Body of pancreas (tissue), 4 donors: ENCODE measurements around the gene PDGFD. TPM values are rescaled to one million over a fixed set of nuclear protein-coding genes. Genes with fewer than 3 reads are reported as not detected.

Experiments
- ATAC-seq: fragments of 150-250 bp; one replicate; pipeline ENCODE4 v1.9.1; 2016
- DNase-seq, 4 donors: peaks; one replicate each; pipeline ENCODE4 v3.0.0-alpha.2; 2019
- H3K27ac ChIP-seq, 4 donors: fragments of 200-600 bp; sonication (generic); 1 replicate in 3 of 4; 2 replicates in 1 of 4; pipeline versions ENCODE4 v1.5.1 to v1.6.1; 2016 to 2019; ENCODE audit warnings: mild to moderate bottlenecking in 1 of 4, mixed read lengths in 1 of 4, moderate library complexity in 1 of 4
- H3K27me3 ChIP-seq, 2 donors: fragments of 200-600 bp; sonication (generic); one replicate each; pipeline ENCODE4 v1.6.0; 2016; ENCODE audit warnings: mild to moderate bottlenecking in 1 of 2
- H3K36me3 ChIP-seq, 2 donors: fragments of 200-600 bp; sonication (generic); replicated peaks in 1 of 2; 2 replicates each; pipeline ENCODE4 v1.5.1; 2016; ENCODE audit warnings: low read depth in 2 of 2; ENCODE audit not compliant: insufficient read depth in 1 of 2
- H3K4me1 ChIP-seq: fragments of 200-600 bp; sonication (generic); one replicate; pipeline ENCODE4 v1.6.0; 2016
- H3K4me3 ChIP-seq, 2 donors: fragments of 200-600 bp; sonication (generic); 1 replicate in 1 of 2; 2 replicates in 1 of 2; pipeline ENCODE4 v1.5.1; 2016 to 2019
- H3K9me3 ChIP-seq, 3 donors: fragments of 200-600 bp; sonication (generic); 1 replicate in 2 of 3; 2 replicates in 1 of 3; pipeline ENCODE4 v1.5.1; 2016
- CTCF ChIP-seq, 7 experiments: fragments of 450-650 bp in 4 of 7; fragments of 200-600 bp in 3 of 7; sonication (generic) in 3 of 7; IDR thresholded peaks; one replicate each; pipeline ENCODE4 v1.5.1; 2016 to 2019; ENCODE audit warnings: antibody characterized with exemption in 7 of 7
- POLR2A ChIP-seq, 3 donors: fragments of 450-650 bp; IDR thresholded peaks; one replicate each; pipeline ENCODE4 v1.6.1; 2016; ENCODE audit warnings: antibody characterized with exemption in 3 of 3, mild to moderate bottlenecking in 2 of 3
- WGBS, 2 donors: methylation state at CpG; one replicate each; pipeline ENCODE4 v1.1.5; 2017; 5-methylcytosine and 5-hydroxymethylcytosine counted together
- intact Hi-C: fragments of 100-400 bp; cut with DNase I; formaldehyde crosslinking; loops from one replicate; pipeline ENCODE4 v1.15.1; 2023
- total RNA-seq, 2 donors: library from RNA; depleted of rRNA; stranded (reverse); fragments of >200 nt; gene quantifications; one replicate each; pipeline ENCODE4 v1.1.0, GENCODE V29; 2016

The PDGFD gene
- total RNA-seq, 2 donors from 2014 or later = 26.7 to 43.1 TPM

- intact Hi-C loops = no loop called here
- Histone ChIP-seq H3K27ac (no peak overlapping the region), H3K4me3 (no peak overlapping the region), H3K4me1 (peaks cover 9% of the 10 kb centered on the region), H3K9me3 (no peaks in the 10 kb centered on the region), H3K27me3 (no peaks in the 10 kb centered on the region), H3K36me3 (no peaks in the 10 kb centered on the region)
- ATAC-seq = no peak
- WGBS, 2 donors = 96% methylated on average over 2 of the region's 2 CpGs
- DNase-seq = no peak
- TF ChIP-seq POLR2A (IDR thresholded peaks at IDR 0.05) (no peak), CTCF (IDR thresholded peaks at IDR 0.05) (no peak)
Observed at GRCh38 chr11:104046331-104046730, 117.6 kb downstream of the PDGFD start.

GRCh38 chr11:104043678-104044239 lies 120.2 kb downstream of the PDGFD start:
- H3K4me3 ChIP-seq = no peak overlapping the region
- 77 to 78% methylated on average over 6 of the region's 6 CpGs for WGBS, 2 donors
- no peak for TF ChIP-seq POLR2A (IDR thresholded peaks at IDR 0.05)
- no peak for TF ChIP-seq CTCF (IDR thresholded peaks at IDR 0.05)
- H3K27ac ChIP-seq = no peak overlapping the region
- H3K9me3 ChIP-seq = no peaks in the 10 kb centered on the region
- H3K27me3 ChIP-seq = no peaks in the 10 kb centered on the region
- H3K36me3 ChIP-seq = no peaks in the 10 kb centered on the region
- ATAC-seq = no peak
- H3K4me1 ChIP-seq = peaks cover 9% of the 10 kb centered on the region
- intact Hi-C loops = no loop called here
- DNase-seq = no peak

GRCh38 chr11:104043142-104043541 lies 120.8 kb downstream of the PDGFD start:
- ATAC-seq = no peak
- no peak for TF ChIP-seq POLR2A (IDR thresholded peaks at IDR 0.05)
- TF ChIP-seq CTCF (IDR thresholded peaks at IDR 0.05) = no peak
- H3K27me3 ChIP-seq = no peaks in the 10 kb centered on the region
- H3K9me3 ChIP-seq = no peaks in the 10 kb centered on the region
- no peak overlapping the region for H3K27ac ChIP-seq
- DNase-seq = no peak
- no peaks in the 10 kb centered on the region for H3K36me3 ChIP-seq
- peaks cover 9% of the 10 kb centered on the region for H3K4me1 ChIP-seq
- 45 to 55% methylated on average over 4 of the region's 4 CpGs for whole genome bisulfite sequencing, 2 donors
- no peak overlapping the region for H3K4me3 ChIP-seq
- intact Hi-C loops = no loop called here

GRCh38 chr11:104041792-104042191 lies 122.2 kb downstream of the PDGFD start:
- DNase-seq = no peak
- ATAC-seq = no peak
- no peak overlapping the region for H3K4me3 ChIP-seq
- 89 to 95% methylated on average over 2 of the region's 2 CpGs for WGBS, 2 donors
- intact Hi-C loops = no loop called here
- no peaks in the 10 kb centered on the region for H3K36me3 ChIP-seq
- H3K4me1 ChIP-seq = peaks cover 9% of the 10 kb centered on the region
- TF ChIP-seq CTCF (IDR thresholded peaks at IDR 0.05) = no peak
- TF ChIP-seq POLR2A (IDR thresholded peaks at IDR 0.05) = no peak
- no peaks in the 10 kb centered on the region for H3K9me3 ChIP-seq
- no peak overlapping the region for H3K27ac ChIP-seq
- no peaks in the 10 kb centered on the region for H3K27me3 ChIP-seq

- H3K4me3 ChIP-seq = no peak overlapping the region
- H3K9me3 ChIP-seq = no peaks in the 10 kb centered on the region
- ATAC-seq (no peak), DNase-seq (no peak)
- no peak overlapping the region for H3K27ac ChIP-seq
- no peaks in the 10 kb centered on the region for H3K27me3 ChIP-seq
- 96 to 100% methylated on average over 2 to 21 of the region's 21 CpGs for WGBS, 2 donors
- H3K36me3 ChIP-seq = no peaks in the 10 kb centered on the region
- intact Hi-C loops = no loop called here
- TF ChIP-seq CTCF (IDR thresholded peaks at IDR 0.05) = no peak
- TF ChIP-seq POLR2A (IDR thresholded peaks at IDR 0.05) = no peak
- H3K4me1 ChIP-seq = peaks cover 6% of the 10 kb centered on the region
Observed at GRCh38 chr11:104036995-104037394, 127.0 kb downstream of the PDGFD start.
